HUES64 (cell line): ENCODE results near the gene FAM78A.
"Not testable (repeated sequence)": the region's sequence is repeated elsewhere in the genome, so short reads cannot be mapped to it uniquely, and the experiment has no call there.

Experiments used
- H3K27ac ChIP-seq: 2 replicates; pipeline ENCODE4 v1.7.0; 2013; ENCODE audit warnings: low read depth, low read length, inconsistent platforms
- H3K27me3 ChIP-seq: 2 replicates; pipeline ENCODE4 v1.6.1; 2013; ENCODE audit warnings: mild to moderate bottlenecking, low read length; ENCODE audit not compliant: insufficient read depth
- H3K36me3 ChIP-seq: 2 replicates; pipeline ENCODE4 v1.6.1; 2013; ENCODE audit warnings: mild to moderate bottlenecking, low read length; ENCODE audit not compliant: insufficient read depth
- H3K4me1 ChIP-seq: 2 replicates; pipeline ENCODE4 v1.6.1; 2013; ENCODE audit warnings: mild to moderate bottlenecking, low read length, moderate library complexity; ENCODE audit not compliant: insufficient read depth
- H3K4me3 ChIP-seq: 2 replicates; pipeline ENCODE4 v1.5.1; 2013; ENCODE audit warnings: mild to moderate bottlenecking, low read length, moderate library complexity
- H3K9ac ChIP-seq: 2 replicates; pipeline ENCODE4 v1.6.1; 2013; ENCODE audit warnings: mild to moderate bottlenecking, low read depth, low read length
- H3K9me3 ChIP-seq: 2 replicates; pipeline ENCODE4 v1.6.1; 2013; ENCODE audit warnings: low read depth, low read length; ENCODE audit not compliant: insufficient read depth
- WGBS: fragments of 150-250, 120-280 bp; methylation state at CpG from one replicate; pipeline ENCODE4 v1.1.7; 2013; ENCODE audit warnings: missing lambda C conversion rate; 5-methylcytosine and 5-hydroxymethylcytosine counted together

The FAM78A gene

GRCh38 chr9:131271016-131271273, 5.4 kb downstream of the FAM78A start:
- H3K4me3 ChIP-seq, H3K27ac ChIP-seq, H3K36me3 ChIP-seq, H3K9ac ChIP-seq, H3K4me1 ChIP-seq, H3K27me3 ChIP-seq, H3K9me3 ChIP-seq: not testable (repeated sequence)
- 90% methylated on average over 1 of the region's 1 CpG for WGBS

DNA sequence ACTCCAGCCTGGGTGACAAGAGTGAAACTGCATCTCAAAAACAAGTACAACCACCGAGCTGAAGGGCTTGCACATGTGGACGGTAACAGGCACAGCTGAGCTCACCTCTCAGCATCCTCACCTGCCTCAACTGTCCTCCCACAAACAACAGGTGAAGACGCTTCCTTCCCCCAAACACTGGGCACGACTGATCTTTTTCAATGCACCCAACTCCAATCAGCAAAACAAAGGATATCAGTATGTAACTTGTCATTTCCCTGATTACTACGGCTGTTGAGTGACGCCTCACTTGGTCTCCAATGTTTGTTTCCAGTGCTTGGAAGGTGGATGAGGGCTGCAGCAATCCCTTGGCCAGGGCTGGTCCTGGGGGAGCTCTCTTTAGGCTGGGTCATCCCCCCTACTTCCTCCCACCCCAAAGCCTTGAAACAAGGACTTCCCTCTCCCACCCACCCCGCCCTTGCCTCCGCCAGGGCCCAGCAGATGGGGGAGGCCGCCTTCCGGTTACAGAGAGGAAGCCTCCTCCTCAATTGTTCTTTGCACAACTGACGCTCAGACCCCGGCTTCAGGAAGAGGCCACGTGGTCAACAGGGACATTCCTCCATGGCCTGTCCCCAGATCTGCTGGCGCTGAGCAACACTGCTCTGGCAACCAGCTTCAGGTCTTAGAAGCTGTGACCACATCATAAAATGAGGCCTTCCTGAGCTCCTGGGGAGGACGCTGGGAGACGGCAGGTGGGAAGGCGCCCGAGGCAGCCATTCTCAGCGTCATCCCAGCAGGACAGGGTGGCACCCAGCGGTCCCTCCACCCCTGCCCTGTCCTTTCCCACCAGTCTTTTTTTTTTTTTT, 5.9 kb downstream of the FAM78A start:
- Histone ChIP-seq H3K27me3 (peaks cover 2% of the 10 kb centered on the region), H3K9ac (no peak overlapping the region), H3K4me1 (peaks cover 9% of the 10 kb centered on the region; the same call in 1 of the 2 replicates), H3K27ac (no peak overlapping the region), H3K36me3 (no peaks in the 10 kb centered on the region), H3K4me3 (no peak overlapping the region), H3K9me3 (no peaks in the 10 kb centered on the region)
- 79% methylated on average over 20 of the region's 20 CpGs for WGBS

DNA sequence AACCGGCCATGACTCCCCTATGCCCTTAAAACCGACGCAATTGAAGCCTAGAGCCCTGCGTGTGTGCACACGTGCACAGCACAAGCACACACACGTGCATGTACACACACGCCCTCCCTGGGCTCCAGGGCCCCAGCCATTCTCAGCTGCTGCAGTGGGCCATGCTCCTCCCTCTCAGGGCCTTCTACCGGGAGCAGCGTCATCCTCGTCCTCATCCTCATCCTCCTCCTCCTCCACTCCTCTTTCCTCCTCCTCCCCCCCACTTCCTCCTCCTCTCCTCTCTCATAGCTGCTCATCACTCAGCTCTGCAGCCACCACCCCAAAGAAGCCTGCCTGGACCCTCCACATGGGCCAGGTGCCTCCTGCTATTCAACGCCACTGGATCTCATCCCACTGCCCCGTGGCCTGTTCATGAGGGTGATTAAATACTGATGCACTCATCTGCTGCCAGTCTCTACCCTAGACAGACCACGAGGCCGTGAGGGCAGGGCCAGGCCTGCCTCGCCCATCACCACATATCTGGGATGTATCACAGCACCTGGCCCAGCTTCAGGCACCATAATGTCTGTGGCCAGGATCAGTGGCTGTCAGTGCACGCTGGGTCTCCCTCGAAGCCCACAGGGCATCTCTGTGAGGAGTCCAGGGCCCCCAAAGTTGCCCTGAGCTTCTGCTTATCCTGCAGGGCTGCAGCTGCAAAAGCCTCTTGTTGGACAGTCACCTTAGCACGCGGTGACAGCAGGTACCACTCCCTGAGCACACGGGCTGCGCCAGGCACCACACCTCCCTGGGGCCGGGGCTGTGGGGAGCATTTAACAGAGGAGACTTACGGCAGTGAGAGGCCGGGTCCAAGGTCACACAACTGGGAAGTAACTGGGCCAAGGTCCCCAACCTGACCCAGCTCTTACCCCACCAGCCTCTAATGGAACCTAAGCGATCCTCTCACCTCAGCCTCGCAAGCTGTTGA, 9.8 kb downstream of the FAM78A start:
- Histone ChIP-seq H3K27me3 (no peaks in the 10 kb centered on the region), H3K4me1 (peaks cover 4% of the 10 kb centered on the region; the same call in 1 of the 2 replicates), H3K9ac (no peak overlapping the region), H3K9me3 (no peaks in the 10 kb centered on the region), H3K36me3 (no peaks in the 10 kb centered on the region), H3K27ac (no peak overlapping the region), H3K4me3 (no peak overlapping the region)
- 92% methylated on average over 26 of the region's 26 CpGs for WGBS

- H3K4me1 ChIP-seq, result peaks cover 6% of the 10 kb centered on the region
- no peak overlapping the region for H3K9ac ChIP-seq
- H3K36me3 ChIP-seq, result no peaks in the 10 kb centered on the region
- no peaks in the 10 kb centered on the region for H3K27me3 ChIP-seq
- H3K27ac ChIP-seq, result no peak overlapping the region
- no peaks in the 10 kb centered on the region for H3K9me3 ChIP-seq
- 94% methylated on average over 11 of the region's 11 CpGs for WGBS
- no peak overlapping the region for H3K4me3 ChIP-seq
These were observed 12.1 kb downstream of the FAM78A start for GRCh38 chr9:131264231-131264630.

DNA sequence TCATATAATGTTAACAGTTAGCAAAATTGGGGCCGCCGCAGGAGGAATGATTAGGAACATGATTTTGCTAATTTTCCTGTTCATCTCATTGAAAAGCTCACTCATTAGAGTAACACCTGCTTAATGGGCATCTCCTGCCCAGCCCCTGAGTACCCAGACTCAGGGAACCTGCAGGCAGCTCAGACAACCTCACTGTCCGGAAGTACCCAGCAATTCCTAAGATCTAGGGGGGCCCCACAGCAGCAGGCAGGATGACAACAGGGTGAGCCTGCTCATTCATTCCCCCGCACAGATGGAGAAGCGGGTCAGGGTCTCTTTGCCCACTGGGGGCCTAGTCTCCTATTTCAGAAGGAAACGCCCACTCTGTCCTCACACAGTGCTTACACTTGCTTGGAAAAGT, 12.6 kb downstream of the FAM78A start:
- Histone ChIP-seq H3K27ac (no peak overlapping the region), H3K9ac (no peak overlapping the region), H3K36me3 (no peaks in the 10 kb centered on the region), H3K4me1 (peaks cover 4% of the 10 kb centered on the region; the same call in 1 of the 2 replicates), H3K9me3 (no peaks in the 10 kb centered on the region), H3K27me3 (no peaks in the 10 kb centered on the region), H3K4me3 (no peak overlapping the region)
- WGBS, result 95% methylated on average over 6 of the region's 6 CpGs

DNA sequence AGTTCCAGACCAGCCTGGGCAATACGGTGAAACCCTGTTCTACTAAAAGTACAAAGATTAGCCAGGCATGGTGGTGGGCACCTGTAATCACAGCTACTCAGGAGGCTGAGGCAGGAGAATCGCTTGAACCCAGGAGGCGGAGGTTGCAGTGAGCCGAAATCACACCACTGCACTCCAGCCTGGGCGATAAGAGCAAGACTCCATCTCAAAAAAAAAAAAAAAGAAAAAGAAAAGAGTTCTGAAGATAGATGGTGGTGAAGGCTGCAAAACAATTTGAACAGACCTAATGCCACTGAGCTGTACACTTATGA, 13.3 kb downstream of the FAM78A start:
- H3K4me3 ChIP-seq, H3K9ac ChIP-seq, H3K36me3 ChIP-seq, H3K9me3 ChIP-seq, H3K27ac ChIP-seq, H3K27me3 ChIP-seq, H3K4me1 ChIP-seq: not testable (repeated sequence)
- 96% methylated on average over 5 of the region's 5 CpGs for WGBS

DNA sequence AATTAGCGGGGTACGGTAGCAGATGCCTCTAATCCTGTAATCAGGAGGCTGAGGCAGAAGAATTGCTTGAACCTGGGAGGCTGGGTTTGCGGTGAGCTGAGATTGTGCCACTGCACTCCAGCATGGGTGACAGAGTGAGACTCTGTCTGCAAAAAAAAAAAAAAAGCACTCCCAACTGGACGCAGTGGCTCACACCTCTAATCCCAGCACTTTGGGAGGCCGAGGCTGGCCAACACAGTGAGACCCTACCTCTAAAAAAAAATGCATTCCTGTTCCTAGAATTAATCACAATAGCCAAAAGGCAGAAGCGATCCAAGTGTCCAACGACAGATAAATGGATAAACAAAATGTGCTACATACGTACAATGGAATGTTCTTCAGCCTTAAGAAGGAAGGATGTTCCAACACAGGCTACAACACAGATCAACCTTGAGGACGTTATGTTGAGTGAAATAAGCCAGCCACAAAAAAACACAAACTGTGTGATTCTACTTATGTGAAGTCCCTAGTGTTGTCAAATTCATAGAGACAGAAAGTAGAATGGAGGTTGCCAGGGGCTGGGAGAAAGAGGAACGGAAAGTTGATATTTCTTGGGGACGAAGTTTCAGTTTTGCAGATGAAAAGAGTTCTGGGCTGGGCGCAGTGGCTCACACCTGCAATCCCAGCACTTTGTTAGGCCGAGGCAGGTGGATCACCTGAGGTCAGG, 13.8 kb downstream of the FAM78A start:
- no peak overlapping the region for H3K4me3 ChIP-seq
- H3K9me3 ChIP-seq, result no peaks in the 10 kb centered on the region
- H3K27me3 ChIP-seq, result no peaks in the 10 kb centered on the region
- 95% methylated on average over 13 of the region's 13 CpGs for WGBS
- H3K9ac ChIP-seq, result no peak overlapping the region
- H3K36me3 ChIP-seq, result no peaks in the 10 kb centered on the region
- H3K4me1 ChIP-seq, result peaks cover 4% of the 10 kb centered on the region; the same call in 1 of the 2 replicates
- no peak overlapping the region for H3K27ac ChIP-seq

GRCh38 chr9:131260751-131261452, 15.4 kb downstream of the FAM78A start:
- H3K4me3 ChIP-seq, result no peak overlapping the region
- WGBS, result 96% methylated on average over 33 of the region's 33 CpGs
- no peak overlapping the region for H3K9ac ChIP-seq
- H3K4me1 ChIP-seq, result peaks cover 4% of the 10 kb centered on the region; the same call in 1 of the 2 replicates
- H3K27me3 ChIP-seq, result no peaks in the 10 kb centered on the region
- H3K36me3 ChIP-seq, result no peaks in the 10 kb centered on the region
- no peak overlapping the region for H3K27ac ChIP-seq
- no peaks in the 10 kb centered on the region for H3K9me3 ChIP-seq

DNA sequence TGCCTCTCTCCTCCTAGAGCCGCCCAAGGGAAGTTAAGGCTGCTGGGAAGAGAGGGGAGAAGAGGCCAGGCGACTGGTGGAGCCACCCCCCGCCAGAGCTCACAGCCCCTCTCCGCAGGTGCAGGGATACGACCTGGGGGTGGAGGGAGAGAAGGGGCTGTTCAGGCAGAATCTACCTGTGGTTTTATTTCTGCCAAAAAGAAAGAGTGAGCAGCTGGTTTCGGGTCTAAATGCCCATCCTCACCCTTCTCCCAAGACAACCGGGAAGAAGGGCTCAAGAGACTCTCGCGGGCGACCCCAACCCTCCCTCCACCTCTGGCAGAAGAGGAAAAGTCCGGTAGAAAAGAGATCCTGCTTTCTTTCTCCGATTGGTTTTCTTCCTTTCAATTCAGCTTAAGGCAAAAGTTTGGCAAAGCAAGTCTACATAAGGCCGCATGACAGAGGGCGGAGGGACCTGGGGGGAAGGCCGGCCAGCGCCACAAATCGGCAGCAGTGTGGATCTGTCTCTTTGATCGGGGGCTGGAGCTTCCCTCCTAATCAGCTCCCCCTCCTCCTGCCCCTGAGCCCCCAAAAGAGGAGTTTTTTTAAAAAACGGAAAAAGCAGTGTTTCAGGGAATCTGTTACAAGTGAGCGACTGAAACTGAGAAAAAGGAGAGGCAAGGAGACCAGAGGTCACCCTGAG, 16.3 kb downstream of the FAM78A start:
- WGBS, result 80% methylated on average over 20 of the region's 20 CpGs
- no peak overlapping the region for H3K4me3 ChIP-seq
- H3K9ac ChIP-seq, result no peak overlapping the region
- no peaks in the 10 kb centered on the region for H3K27me3 ChIP-seq
- H3K9me3 ChIP-seq, result no peaks in the 10 kb centered on the region
- no peak overlapping the region for H3K27ac ChIP-seq
- H3K36me3 ChIP-seq, result no peaks in the 10 kb centered on the region
- H3K4me1 ChIP-seq, result peaks cover 4% of the 10 kb centered on the region; the same call in 1 of the 2 replicates

- Histone ChIP-seq H3K9ac (no peak overlapping the region), H3K9me3 (no peaks in the 10 kb centered on the region), H3K4me3 (no peak overlapping the region), H3K4me1 (peaks cover 4% of the 10 kb centered on the region; the same call in 1 of the 2 replicates), H3K36me3 (no peaks in the 10 kb centered on the region), H3K27me3 (no peaks in the 10 kb centered on the region), H3K27ac (no peak overlapping the region)
- WGBS, result 93% methylated on average over 12 of the region's 12 CpGs
These were observed 16.8 kb downstream of the FAM78A start for GRCh38 chr9:131259432-131259898.
